ENCODE data around the gene LENG1.

GRCh38 chr19:54179921-54180461 lies 20.5 kb upstream of the LENG1 start:
- TF ChIP-seq CTCF (IDR thresholded peaks at IDR 0.05) = peak in 1 of 6 experiments; percentile 25
- TF ChIP-seq POLR2A (IDR thresholded peaks at IDR 0.05) = no peak
